Sigmoid colon (tissue), 7 donors: Measurements from ENCODE around the gene TMPO. TPM values are rescaled to one million over a fixed set of nuclear protein-coding genes. Genes with fewer than 3 reads are reported as not detected.
"Not testable (repeated sequence)": the region's sequence is repeated elsewhere in the genome, so short reads cannot be mapped to it uniquely, and the experiment has no call there.

Experiments used
- DNase-seq: peaks from one replicate; pipeline ENCODE4 v3.0.0-alpha.2; 2019
- H3K27ac ChIP-seq, 4 donors: fragments of 200-600 bp; sonication (generic); one replicate each; pipeline ENCODE4 v1.5.1; 2016 to 2019; ENCODE audit warnings: mild to moderate bottlenecking in 1 of 4
- H3K27me3 ChIP-seq, 3 donors: fragments of 200-600 bp; sonication (generic); one replicate each; pipeline ENCODE4 v1.5.1; 2019; ENCODE audit warnings: mild to moderate bottlenecking in 1 of 3
- H3K36me3 ChIP-seq, 4 donors: fragments of 200-600 bp; sonication (generic); one replicate each; pipeline ENCODE4 v1.5.1; 2016 to 2019
- H3K4me1 ChIP-seq, 4 donors: fragments of 200-600 bp; sonication (generic); one replicate each; pipeline ENCODE4 v1.5.1; 2017 to 2019
- H3K4me3 ChIP-seq, 4 donors: fragments of 200-600 bp; sonication (generic); one replicate each; pipeline ENCODE4 v1.5.1; 2017 to 2019; ENCODE audit warnings: mild to moderate bottlenecking in 2 of 4, moderate library complexity in 1 of 4
- H3K9me3 ChIP-seq, 4 donors: fragments of 200-600 bp in 3 of 4; sonication (generic) in 3 of 4; one replicate each; pipeline versions ENCODE4 v1.5.1 to v1.6.1; 2013 to 2019
- EP300 ChIP-seq, 4 donors: sonication (generic); formaldehyde crosslinking; IDR thresholded peaks; one replicate each; pipeline ENCODE4 v1.6.1; 2017; ENCODE audit warnings: antibody characterized with exemption in 4 of 4
- POLR2A ChIP-seq, 2 donors: fragments of 450-650 bp; IDR thresholded peaks; one replicate each; pipeline ENCODE4 v1.6.1; 2016; ENCODE audit warnings: antibody characterized with exemption in 2 of 2, mild to moderate bottlenecking in 2 of 2, moderate library complexity in 2 of 2
- POLR2AphosphoS5 ChIP-seq, 4 donors: sonication (generic); formaldehyde crosslinking; IDR thresholded peaks; one replicate each; pipeline ENCODE4 v1.6.1; 2017; ENCODE audit warnings: antibody characterized with exemption in 4 of 4
- WGBS, 2 donors: extraction: QIAGEN DNeasy Blood & Tissue Kit; methylation state at CpG; one replicate each; pipeline ENCODE4 v1.1.7; 2013; 5-methylcytosine and 5-hydroxymethylcytosine counted together
- intact Hi-C: fragments of 100-400 bp; cut with DNase I; formaldehyde crosslinking; loops from one replicate; pipeline ENCODE4 v1.15.1; 2023
- polyA plus RNA-seq, 3 donors: library from polyadenylated mRNA; stranded (reverse); fragments of 200-250 nt; gene quantifications; one replicate each; pipeline ENCODE4 v1.2.3, GENCODE V29; 2013
- total RNA-seq, 4 donors: library from RNA; depleted of rRNA; stranded (reverse); fragments of >200 nt; gene quantifications; one replicate each; pipeline ENCODE4 v1.1.0, GENCODE V29; 2016
- TF ChIP-seq, protein P1 (sequence below), 4 experiments: fragments of 450-650 bp in 3 of 4; fragments of 200-600 bp in 1 of 4; IDR thresholded peaks; one replicate each; pipeline ENCODE4 v1.5.1; 2016 to 2019; ENCODE audit warnings: antibody characterized with exemption in 4 of 4, mild to moderate bottlenecking in 3 of 4, moderate library complexity in 2 of 4
- donor health status: healthy with polysubstance abuse.
- donor health status: Bipolar disorder and iron deficiency.
- donor health status: healthy.

The TMPO gene
- total and polyA plus RNA-seq, 7 donors, result 22.8 to 56.5 (median 47.4) TPM

GRCh38 chr12:98490501-98491453 lies 24.6 kb upstream of the TMPO start:
- H3K27me3 ChIP-seq, result no peaks in the 10 kb centered on the region

GRCh38 chr12:98492580-98493140 lies 22.7 kb upstream of the TMPO start:
- 65 to 81% methylated on average over 4 of the region's 4 CpGs for WGBS, 2 donors
- no peak for DNase-seq
- no peaks in the 10 kb centered on the region for H3K9me3 ChIP-seq
- no peak for TF ChIP-seq EP300 (IDR thresholded peaks at IDR 0.05)
- TF ChIP-seq, protein P1, sequence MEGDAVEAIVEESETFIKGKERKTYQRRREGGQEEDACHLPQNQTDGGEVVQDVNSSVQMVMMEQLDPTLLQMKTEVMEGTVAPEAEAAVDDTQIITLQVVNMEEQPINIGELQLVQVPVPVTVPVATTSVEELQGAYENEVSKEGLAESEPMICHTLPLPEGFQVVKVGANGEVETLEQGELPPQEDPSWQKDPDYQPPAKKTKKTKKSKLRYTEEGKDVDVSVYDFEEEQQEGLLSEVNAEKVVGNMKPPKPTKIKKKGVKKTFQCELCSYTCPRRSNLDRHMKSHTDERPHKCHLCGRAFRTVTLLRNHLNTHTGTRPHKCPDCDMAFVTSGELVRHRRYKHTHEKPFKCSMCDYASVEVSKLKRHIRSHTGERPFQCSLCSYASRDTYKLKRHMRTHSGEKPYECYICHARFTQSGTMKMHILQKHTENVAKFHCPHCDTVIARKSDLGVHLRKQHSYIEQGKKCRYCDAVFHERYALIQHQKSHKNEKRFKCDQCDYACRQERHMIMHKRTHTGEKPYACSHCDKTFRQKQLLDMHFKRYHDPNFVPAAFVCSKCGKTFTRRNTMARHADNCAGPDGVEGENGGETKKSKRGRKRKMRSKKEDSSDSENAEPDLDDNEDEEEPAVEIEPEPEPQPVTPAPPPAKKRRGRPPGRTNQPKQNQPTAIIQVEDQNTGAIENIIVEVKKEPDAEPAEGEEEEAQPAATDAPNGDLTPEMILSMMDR (IDR thresholded peaks at IDR 0.05), result no peak
- TF ChIP-seq POLR2AphosphoS5 (IDR thresholded peaks at IDR 0.05), result no peak
- no peak for TF ChIP-seq POLR2A (IDR thresholded peaks at IDR 0.05)
- no peak overlapping the region for H3K27ac ChIP-seq
- no peak overlapping the region for H3K4me3 ChIP-seq
- intact Hi-C loops, result loop anchor here (5.0 kb wide), 1 partner anchor 40 kb away; no protein-coding TSS in a partner anchor
- H3K36me3 ChIP-seq, result no peaks in the 10 kb centered on the region
- peaks cover 0 to 10% (median 7%) of the 10 kb centered on the region in 4 donors for H3K4me1 ChIP-seq
- no peaks in the 10 kb centered on the region for H3K27me3 ChIP-seq

More at GRCh38 chr12:98490501-98491453, 24.6 kb upstream of the TMPO start:
- TF ChIP-seq EP300 (IDR thresholded peaks at IDR 0.05) (no peak), POLR2AphosphoS5 (IDR thresholded peaks at IDR 0.05) (peak in 3 of 4 donors; percentile 7 to 35 (median 32)), POLR2A (IDR thresholded peaks at IDR 0.05) (no peak)
- TF ChIP-seq, protein P1 (IDR thresholded peaks at IDR 0.05), result peak; percentile 78 to 85 (median 82)
- Histone ChIP-seq H3K4me3 (no peak overlapping the region), H3K27ac (peak overlapping the region; percentile 67 to 74 (median 72)), H3K9me3 (no peaks in the 10 kb centered on the region), H3K4me1 (peaks cover 0 to 10% (median 7%) of the 10 kb centered on the region in 4 donors), H3K36me3 (no peaks in the 10 kb centered on the region)
- intact Hi-C loops, result loop anchor here (1.0 to 5.0 kb wide), 2 partner anchors 25 to 42 kb away; partner anchors contain the start of gene TMPO
- DNase-seq, result peak; percentile 91
- 23 to 26% methylated on average over 14 of the region's 14 CpGs for WGBS, 2 donors

DNA sequence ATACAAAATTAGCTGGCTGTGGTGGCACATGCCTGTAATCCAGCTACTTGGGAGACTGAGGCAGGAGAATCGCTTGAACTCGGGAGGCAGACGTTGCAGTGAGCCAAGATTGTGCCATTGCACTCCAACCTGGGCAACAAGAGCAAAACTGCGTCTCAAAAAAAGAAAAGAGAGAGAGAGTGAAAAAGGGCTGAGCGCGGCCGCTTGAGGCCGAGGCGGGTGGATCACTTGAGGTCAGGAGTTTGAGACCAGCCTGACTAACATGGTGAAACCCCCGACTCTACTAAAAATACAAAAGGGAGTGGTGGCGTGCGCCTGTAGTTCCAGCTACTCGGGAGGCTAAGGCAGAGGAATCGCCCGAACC lies 14.1 kb upstream of the TMPO start:
- 84 to 94% methylated on average over 15 of the region's 15 CpGs for WGBS, 2 donors
- DNase-seq, H3K4me3 ChIP-seq, H3K27me3 ChIP-seq, H3K9me3 ChIP-seq, H3K36me3 ChIP-seq, H3K27ac ChIP-seq: not testable (repeated sequence)
- intact Hi-C loops, result loop anchor here (5.0 kb wide), 1 partner anchor 146 kb away; the partner anchor contains the start of gene APAF1
- H3K4me1 ChIP-seq, result peaks cover 0 to 10% (median 4%) of the 10 kb centered on the region in 4 donors

- peak; percentile 96 for DNase-seq
- intact Hi-C loops, result loop anchor here (5.0 kb wide), 1 partner anchor 144 kb away; the partner anchor contains the start of gene APAF1
- peak overlapping the region; percentile 91 to 97 (median 94) for H3K27ac ChIP-seq
- no peaks in the 10 kb centered on the region for H3K9me3 ChIP-seq
- no peaks in the 10 kb centered on the region for H3K27me3 ChIP-seq
- no peaks in the 10 kb centered on the region for H3K36me3 ChIP-seq
- WGBS, 2 donors, result 0% methylated on average over 16 of the region's 16 CpGs
- H3K4me3 ChIP-seq, result peak overlapping the region; percentile 53 to 66 (median 59)
- TF ChIP-seq, protein P1 (IDR thresholded peaks at IDR 0.05), result no peak
- TF ChIP-seq POLR2AphosphoS5 (IDR thresholded peaks at IDR 0.05), result no peak
- no peak for TF ChIP-seq POLR2A (IDR thresholded peaks at IDR 0.05)
- no peak for TF ChIP-seq EP300 (IDR thresholded peaks at IDR 0.05)
- H3K4me1 ChIP-seq, result peaks cover 0 to 10% (median 4%) of the 10 kb centered on the region in 4 donors
These were observed 12.1 kb upstream of the TMPO start for GRCh38 chr12:98503342-98503591.
